NCI-H226 (cell line): Measurements from ENCODE around the gene C10orf143.
A peak's percentile ranks its signal among the peaks of the same experiment; 100 is the strongest.
"Not testable (repeated sequence)": the region's sequence is repeated elsewhere in the genome, so short reads cannot be mapped to it uniquely, and the experiment has no call there.

Source experiments
- DNase-seq: peaks from one replicate; pipeline ENCODE4 v3.0.0-alpha.2; 2015

C10orf143 gene

DNA sequence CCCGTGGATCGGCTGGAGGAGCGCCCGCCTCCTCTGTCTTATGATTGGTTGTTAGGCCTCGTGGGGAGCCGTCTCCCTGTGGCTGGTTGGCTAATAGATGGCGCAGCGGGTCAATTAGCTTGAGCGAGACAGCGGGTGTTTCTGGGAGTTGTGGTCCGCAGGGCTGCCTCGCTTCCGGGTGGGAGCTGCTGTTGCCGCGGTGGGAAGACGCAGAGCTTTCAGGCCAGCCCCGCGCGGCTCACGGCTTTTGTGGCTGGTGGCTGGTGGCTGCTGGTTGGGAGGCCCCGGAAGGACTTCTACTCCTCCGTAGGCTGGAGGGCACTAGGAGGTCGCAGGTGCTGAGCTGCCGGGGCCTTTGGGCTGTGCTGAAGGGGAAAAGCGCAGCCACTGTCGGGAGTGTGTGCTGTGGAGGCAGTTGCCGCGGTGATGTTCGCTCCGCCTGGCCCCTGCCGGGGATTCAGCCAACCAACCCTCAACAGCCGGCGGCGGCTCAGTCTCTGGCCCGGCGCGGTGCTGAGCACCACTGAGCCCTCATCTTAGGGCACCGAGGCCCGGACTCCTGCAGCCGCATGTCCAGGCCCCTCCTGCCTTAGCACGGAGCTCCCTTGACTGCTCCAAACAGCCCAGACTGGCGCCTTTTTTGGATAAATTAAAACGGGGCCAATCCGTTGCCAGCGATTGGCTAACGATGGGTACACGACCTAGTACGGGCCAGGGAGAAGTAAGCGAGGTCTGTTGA is 652 bp upstream of the C10orf143 start:
- peak; percentile 82 for DNase-seq

DNA sequence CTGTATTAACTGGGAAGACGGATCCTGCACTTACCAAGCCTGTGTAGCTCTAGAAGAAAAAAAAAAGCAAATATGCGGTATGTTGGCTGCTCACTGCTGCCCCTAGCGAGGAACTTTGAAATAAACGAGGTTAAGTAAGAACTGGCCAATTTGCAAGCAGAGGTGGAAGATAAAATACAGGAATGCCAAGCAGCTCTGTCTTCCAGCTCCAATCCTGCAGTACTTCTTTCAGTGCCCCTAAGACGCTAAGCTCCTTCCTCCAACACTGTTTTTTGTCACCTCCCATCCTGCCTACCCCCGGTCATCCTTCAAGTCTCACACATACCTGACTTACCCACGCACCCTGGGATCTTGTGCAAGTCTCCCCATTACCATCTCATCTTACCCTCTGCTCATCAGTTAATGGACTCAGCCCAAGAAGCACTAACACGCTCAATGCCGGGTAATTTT is 809 bp downstream of the C10orf143 start:
- DNase-seq: peak; percentile 13

DNA sequence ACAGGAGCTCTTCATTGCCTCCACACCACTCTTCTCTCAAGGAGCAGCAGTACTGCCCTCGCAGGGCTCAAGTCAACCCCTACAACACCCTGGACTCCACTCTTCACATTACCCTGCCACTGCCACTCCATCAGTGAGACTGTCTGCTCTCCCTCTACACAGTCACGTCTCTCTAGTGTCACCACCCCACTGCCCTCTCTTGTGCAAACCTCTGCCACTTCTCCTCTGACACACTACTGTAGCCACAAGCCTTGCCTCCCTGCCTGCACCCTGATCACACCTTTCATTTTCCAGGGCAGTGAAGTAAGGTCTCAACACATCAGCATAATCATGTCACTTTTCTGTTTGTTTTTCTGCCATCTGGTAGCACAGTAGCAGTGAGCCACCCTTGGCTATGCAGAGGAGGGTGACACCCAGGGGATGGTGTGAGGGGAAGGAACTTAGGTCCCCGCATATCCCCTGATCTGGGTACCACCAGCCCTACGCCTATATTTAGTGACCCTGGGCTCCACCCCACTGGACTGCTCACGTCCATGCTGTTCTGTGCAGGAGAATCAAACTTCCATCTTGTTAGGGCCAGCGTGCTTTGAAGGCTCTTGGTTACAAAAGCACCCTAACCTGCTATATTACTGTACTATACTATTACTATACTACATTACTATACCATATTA is 1.6 kb downstream of the C10orf143 start:
- no peak for DNase-seq

DNA sequence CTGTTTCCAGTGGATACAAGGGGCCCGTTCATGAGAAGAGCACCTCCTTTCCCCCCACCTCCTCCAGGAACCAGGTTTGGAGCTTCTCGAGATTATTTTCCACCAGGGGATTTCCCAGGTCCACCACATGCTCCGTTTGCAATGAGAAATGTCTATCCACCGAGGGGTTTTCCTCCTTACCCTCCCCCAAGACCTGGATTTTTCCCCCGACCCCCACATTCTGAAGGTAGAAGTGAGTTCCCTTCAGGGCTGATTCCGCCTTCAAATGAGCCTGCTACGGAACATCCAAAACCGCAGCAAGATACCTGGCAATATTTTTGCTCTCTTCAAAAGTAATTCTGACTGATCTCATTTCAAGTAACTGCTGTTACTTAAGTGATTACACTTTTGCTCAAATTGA is 2.5 kb downstream of the C10orf143 start:
- not testable (repeated sequence) for DNase-seq

DNA sequence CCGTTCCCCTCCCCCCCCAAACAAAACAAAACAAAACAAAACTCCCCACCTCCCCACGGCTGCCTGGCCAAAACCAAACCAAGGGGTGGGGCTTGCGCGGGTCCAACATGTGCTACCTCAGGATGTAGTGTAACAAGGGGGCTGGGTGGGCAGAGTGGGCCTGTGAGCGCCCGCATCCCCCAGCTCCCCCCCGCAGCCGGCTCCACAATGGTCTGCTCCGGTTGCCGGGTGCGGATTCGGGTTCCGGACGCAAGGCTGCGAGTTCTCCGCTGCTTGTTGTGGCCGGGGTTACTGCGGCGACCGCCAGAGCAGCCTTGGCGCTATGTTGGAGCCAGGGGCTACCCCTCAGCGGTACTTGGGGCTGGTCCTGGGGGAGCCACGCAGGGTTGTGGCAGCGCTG is 4.9 kb downstream of the C10orf143 start:
- no peak for DNase-seq

DNA sequence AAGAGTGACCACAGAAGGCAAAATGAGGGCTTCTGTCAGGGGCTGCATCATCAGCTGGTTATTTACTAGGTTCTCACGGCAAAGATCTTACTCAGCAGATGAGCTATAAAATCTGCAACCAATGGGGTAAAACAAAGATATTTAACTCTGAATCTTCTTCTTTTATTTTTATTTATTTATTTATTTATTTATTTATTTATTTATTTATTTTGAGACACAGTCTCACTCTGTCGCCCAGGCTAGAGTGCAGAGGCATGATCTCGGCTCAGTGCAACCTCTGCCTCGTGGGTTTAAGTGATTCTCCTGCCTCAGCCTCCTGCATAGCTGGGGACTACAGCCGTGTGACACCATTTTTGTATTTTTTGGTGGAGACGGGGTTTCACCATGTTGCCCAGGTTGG is 11.3 kb downstream of the C10orf143 start:
- DNase-seq: no peak

DNA sequence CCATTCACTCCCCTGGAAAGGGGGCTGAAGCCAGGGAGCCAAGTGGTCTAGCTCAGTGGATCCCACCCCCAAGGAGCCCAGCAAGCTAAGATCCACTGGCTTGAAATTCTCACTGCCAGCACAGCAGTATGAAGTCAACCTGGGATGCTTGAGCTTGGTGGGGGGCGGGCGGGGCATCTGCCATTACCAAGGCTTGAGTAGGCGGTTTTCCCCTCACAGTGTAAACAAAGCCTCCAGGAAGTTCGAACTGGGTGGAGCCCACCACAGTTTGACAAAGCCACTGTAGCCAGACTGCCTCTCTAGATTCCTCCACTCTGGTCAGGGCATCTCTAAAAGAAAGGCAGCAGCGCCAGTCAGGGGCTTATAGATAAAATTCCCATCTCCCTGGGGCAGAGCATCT is 20.1 kb downstream of the C10orf143 start:
- DNase-seq: not testable (repeated sequence)

DNA sequence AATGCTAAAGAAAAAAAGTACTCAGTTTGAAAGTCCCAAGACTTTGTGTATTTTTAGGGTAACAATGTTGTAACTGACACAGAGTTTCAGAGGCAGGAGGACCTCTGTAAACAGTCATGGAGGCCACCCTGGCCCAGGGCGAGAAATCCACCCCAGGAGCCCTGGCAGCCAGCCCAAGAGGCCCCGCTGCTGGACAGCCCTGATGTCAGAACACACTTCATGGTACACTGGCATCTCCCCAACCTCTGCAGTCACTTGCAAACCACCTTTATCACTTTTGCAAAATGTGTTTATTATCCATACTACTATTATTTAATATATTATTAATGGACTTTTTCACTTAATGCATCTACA is 30.2 kb downstream of the C10orf143 start:
- no peak for DNase-seq

DNA sequence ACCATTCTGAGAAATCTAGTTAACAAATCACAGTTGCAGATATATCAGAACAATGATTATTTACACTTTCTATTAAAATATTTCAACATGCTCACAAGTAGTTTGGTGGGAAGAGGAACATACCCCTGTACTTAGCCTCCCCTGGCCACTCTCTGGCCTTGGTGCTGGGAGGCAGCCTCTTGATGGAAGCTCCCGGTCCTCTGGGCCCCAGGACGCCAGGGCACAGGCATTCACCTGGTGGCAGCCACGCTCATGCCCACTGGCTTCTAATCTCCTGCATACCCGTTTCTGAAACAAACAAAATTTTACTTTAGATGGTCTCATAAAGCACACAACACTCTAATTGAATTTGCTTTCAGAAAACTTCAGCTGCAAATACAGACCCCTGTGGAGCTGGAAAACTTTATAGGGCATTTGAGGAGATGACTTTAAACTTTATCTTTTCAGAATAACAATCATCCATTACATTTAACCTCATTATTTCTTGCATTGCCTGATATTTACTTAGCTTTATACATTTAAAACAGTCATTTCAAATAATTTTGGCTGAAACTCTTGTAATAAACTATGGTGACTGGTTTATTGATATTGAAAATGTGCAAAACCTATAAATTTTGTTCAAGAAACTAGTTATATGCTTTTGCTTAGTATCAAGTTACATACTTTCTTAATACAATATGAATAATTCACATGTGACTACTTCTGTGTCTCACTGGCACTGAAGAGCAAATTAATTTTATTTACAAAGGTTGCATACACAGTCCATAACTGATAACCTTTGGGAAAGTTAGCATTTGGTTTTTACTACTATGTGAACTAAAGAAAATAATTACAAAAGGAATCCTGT is 30.8 kb downstream of the C10orf143 start:
- DNase-seq: no peak

DNA sequence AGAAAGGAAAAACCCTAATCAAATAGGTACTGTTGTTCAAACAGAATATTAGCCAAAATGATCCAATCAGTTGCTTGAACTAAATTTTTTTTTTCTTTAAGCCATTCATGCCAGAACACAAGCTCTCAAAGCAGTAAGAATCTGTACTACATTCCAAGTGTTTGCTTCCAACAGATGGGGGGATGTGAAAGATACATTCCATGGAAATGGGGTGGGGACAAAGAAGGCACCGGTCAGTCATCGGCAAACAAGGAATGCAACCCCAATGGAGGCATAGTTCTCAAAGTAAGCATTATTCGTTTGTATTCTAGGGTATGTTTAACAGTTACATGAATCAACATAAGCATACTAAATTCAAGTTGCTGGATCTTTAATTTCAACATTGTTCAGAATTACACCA is 32.5 kb downstream of the C10orf143 start:
- no peak for DNase-seq

DNA sequence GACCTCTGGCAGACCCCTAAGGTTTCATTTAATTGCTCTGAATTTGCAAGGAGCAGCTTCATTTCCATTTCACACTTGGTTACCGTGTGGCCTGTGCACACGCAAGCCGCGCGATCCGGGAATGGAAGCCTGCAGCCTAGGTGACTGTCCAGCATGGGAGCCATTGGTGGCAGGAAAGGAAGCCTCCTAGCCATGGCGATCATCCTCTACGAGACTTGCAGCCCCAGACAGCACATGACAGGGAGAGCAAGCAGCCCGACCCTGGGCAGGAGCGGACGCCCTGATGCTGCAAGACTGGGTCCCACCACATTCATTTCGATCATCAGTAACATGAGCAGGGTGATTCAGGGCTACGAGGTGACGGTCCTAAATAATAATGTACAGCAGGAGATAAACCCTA is 33.9 kb downstream of the C10orf143 start:
- no peak for DNase-seq

DNA sequence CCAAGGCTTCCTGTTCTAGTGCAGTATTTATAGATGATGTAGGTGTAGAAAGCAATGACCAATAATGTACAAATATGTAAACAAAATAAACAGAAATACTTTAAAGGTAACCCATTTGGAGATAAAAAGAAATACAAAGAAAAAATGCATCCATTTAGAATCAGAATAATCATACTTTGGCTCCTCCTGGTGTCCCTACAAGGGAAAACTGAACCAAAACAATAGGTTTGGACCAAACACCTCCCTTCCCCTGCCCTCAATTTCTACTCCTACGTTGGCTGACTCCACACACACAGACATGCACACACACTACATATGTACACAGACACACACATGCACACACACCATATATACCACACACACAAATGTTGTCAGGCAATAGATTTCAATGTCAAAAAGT is 36.0 kb downstream of the C10orf143 start:
- DNase-seq: no peak

DNA sequence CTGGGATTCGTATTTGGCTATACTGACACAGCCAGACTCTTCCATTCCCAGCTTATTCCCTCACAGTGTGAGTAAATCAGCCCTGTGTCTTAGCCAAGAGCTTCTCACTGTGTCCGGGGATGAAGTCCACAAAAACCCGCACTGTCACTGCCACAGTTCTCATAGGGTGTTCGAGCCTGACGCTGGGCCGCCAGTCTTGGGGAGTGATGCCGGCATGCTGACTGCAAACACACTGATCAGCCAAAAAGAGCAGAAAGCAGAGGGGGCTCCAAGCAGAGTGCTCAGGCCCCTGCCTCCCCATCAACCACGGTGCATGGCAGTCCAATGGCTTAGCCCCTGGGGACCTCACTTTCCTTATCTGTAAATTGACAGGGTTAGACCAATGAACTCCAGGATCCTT is 36.7 kb downstream of the C10orf143 start:
- no peak for DNase-seq

DNA sequence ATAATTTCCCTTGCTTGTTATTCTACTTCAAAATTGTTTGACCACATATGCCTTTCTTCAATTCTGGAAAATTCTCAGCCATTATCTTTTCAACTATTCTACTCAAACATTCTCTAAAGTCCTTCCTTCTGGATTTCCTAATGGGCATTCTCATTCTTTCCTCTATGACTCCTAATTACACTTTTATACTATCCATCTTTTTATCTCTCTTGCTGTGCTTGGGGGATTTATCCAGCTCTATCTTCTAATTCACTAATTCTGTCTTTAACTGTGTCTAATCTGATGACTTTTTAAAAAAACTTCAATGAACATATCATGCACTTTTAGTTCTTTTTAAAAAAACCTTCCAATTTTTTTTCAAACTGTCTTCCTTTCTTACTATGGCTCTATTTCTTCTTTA is 38.4 kb downstream of the C10orf143 start:
- no peak for DNase-seq

DNA sequence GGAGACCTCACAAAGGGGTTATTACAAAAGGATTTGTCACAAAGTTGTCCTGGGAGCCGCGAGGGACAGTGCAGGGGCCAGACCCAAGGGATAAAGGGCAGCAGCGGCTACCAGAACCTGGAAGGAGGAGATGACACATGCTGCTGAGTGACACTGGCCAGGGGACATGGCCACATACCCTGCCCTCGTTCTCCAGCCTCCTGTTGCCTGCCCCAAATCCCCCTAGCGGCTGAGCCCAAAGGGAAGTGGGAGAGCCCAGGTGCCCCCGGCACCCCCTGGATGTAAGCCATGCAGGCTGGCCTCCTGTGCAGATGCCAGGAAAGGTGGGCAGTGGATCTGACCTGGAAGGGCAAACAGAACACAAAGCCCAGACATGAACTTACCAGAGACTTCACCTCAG is 42.7 kb downstream of the C10orf143 start:
- DNase-seq: no peak

DNA sequence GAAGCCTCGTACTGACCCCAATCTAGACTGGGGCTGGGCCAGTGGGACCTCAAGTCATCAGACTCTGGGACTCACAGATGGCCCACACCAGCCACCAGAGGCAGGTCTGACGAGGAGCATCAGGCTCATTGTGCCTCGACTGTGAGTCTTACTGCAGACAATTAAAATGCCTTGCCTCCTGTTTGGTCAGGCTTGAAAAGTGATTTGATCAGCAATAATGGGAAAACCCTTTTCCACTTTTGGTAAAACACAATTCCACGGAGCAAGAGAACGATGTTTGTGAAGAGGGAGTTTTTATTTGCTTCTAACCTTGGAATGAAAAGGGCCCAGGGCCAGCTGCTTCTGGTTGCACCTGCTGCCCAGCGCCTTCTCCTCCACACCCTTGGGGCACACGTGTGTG is 43.9 kb downstream of the C10orf143 start:
- DNase-seq: no peak

DNA sequence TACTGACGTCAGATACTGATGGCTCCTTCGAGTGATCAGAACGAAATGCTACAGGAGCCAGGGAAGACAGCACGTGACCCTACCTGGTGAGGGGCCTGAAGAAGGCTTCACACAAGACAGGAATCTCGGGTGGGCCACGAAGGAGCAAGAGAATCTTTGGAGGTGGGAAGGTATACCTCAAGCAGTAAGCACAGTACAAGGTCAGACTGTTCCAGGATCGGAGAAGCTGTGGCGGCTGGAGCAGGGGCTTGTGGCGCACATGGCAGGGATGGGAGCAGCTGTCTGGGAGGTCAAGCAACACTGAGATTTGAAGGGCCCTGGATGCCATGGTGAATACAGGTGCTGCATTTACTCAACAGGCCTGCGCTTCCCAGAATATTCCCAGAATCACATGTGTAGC is 45.4 kb downstream of the C10orf143 start:
- no peak for DNase-seq

DNA sequence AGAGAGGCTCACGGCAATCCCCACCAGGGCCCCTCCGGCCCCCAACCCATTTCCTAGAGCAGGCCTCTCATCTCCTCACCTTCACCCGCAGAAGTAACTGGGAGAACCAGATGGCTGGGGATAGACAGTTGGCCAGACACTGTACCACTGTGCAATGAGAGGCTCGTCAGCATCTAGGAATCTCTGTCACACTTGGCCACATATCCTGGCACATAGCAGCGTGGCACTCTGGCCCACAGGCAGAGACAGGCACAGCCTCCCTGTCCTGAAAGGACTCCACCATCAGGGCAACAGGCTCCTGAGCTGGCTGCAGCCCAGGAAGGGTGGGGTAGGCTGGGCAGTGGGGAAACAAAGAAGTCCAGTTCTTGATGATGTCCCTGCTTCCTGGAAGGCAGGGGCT is 45.8 kb downstream of the C10orf143 start:
- no peak for DNase-seq

DNA sequence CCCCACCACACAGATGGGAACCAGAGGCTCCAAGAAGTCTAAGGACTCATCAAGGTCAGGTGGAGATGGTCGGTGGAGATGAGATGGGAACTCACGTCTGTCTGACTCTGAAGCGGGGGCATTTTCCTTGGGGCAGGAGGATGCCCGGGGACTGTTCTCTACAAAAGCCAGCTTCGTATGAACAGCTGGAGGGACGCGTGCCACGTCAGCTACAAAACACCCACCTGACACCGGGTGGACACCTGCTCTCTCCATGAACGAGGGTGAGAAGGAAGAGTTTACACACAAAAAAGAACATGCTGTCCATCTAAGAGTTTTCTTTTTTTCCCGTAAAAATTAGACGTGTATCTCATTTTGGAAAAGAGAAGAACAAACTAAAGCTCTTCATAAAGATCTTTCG is 47.7 kb downstream of the C10orf143 start:
- no peak for DNase-seq

DNA sequence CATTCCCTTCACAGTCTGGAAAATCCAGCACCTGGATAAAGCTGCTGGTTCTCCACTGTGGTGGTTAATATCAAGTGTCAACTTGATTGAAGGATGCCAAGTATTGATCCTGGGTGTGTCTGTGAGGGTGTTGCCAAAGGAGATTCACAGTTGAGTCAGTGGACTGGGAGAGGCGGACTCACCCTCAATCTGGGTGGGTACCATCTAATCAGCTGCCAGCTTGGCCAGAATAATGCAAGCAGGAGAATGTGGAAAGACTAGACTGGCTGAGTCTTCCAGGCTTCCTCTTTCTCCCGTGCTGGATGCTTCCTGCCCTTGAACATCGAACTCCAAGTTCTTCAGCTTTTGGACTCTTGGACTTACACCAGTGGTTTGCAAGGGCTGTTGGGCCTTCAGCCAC is 48.4 kb downstream of the C10orf143 start:
- no peak for DNase-seq

DNA sequence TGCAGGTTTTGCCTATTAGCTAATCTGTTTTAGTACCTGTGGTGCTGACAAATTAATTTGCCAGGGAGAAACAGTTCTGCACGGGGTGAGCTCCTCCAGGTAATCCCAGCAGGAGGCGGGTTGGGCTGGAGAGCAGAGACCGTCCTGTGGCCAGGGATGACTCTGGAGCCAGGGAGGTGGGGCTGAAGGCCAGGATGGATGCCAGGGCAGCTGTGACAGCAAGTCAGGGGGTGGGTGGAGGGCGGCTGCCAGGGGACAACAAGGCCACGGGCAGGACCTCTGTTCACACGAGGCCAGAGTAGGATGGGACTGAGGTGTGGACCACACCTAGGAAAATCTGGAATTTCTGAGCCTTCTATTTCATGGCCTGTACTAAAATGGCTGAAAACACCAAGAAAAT is 48.9 kb downstream of the C10orf143 start:
- DNase-seq: no peak

DNA sequence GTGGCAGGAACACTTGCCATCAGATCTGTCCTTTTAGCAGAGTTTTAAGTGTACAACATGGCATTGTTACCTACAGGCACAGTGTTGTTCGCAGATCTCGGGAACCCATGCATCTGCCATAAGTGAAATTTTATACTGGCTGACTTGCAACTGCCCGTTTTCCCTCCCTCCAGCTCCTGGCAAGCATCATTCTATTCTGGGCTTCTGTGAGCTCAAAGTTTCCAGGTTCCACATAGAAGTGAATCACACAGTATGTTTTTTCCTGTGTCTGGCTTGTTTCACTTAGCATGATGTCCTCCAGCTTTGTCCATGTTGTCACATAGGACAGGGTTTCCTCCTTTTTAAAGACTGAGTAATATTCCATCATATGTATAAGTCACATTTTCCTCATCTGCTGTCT is 56.6 kb downstream of the C10orf143 start:
- no peak for DNase-seq

DNA sequence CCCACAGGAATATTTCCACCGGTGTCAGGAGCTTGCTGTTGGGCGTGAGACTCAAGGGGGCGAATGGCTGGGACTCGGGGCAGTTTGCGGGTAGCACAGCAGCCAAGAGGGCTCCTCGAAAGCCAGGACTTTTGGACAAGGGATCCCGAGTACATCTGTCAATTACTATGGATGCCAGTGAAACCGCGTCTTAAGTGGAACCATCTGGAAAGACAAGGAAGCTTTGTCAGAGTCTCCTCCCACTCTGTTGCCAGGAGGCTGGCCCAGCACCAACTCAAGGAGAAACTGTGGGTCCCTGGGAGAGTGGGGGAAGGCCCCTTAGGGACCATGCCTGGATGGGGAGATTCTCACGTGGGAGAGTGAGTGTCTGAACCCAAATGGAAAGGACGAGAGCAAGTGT is 57.1 kb downstream of the C10orf143 start:
- DNase-seq: no peak

DNA sequence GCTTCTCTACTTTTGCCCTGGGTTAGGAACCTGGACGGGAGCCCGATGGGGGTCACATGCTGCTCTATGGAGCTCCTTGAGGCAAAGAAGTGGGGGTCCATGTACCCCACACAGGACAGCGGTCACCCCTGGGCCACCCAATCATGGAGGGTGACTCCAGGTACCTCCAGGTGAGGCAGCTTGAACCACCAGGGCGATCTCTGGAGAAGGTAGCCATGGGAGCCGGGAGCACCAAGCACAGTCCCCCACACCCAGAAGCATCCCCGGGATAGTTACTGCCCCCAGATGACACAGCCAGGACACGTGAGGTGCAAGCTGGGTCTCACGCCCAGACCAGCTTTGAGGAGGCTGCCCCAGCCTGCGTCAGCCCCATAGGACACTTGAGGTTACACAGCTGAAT is 58.4 kb downstream of the C10orf143 start:
- DNase-seq: no peak
